Measurements from ENCODE around the gene AGBL5.

Gene AGBL5

DNA sequence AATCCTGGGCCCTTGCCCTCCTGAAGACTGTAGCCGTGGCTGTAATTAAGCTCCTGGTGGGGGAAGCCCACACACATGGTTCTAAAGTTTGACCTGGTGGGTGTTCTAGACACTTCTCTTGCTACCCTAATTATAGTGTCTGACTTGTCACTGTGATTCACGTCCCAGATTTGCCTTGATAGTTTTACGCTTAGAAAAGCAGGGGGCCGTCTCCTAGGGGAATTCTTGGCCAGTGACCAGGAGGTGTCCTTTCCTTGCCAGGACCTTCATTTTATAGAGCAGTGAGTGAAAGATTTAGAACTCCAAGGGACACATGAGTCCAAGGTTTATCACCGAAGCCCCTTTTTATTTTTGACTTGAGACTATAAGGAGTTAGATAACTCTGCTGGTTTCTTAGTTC is 9.7 kb upstream of the AGBL5 start:
- Histone ChIP-seq H3K27ac (replicated peaks) (no peak overlapping the region), H3K27me3 (ENCODE audit: insufficient read depth, poor library complexity, severe bottlenecking) (no peaks in the 10 kb centered on the region), H3K4me3 (replicated peaks; ENCODE audit: insufficient read depth, low read length) (no peak overlapping the region)
- no peak for DNase-seq (ENCODE audit: low read depth in 1 of 2, low spot score in 1 of 2)
- TF ChIP-seq SPI1 (IDR thresholded peaks at IDR 0.05; ENCODE audit: borderline replicate concordance, low read depth): no peak
- TF ChIP-seq, protein P1, sequence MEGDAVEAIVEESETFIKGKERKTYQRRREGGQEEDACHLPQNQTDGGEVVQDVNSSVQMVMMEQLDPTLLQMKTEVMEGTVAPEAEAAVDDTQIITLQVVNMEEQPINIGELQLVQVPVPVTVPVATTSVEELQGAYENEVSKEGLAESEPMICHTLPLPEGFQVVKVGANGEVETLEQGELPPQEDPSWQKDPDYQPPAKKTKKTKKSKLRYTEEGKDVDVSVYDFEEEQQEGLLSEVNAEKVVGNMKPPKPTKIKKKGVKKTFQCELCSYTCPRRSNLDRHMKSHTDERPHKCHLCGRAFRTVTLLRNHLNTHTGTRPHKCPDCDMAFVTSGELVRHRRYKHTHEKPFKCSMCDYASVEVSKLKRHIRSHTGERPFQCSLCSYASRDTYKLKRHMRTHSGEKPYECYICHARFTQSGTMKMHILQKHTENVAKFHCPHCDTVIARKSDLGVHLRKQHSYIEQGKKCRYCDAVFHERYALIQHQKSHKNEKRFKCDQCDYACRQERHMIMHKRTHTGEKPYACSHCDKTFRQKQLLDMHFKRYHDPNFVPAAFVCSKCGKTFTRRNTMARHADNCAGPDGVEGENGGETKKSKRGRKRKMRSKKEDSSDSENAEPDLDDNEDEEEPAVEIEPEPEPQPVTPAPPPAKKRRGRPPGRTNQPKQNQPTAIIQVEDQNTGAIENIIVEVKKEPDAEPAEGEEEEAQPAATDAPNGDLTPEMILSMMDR (IDR thresholded peaks at IDR 0.05; ENCODE audit: insufficient read depth, low read length): no peak
- no peak for TF ChIP-seq POLR2AphosphoS5 (IDR thresholded peaks at IDR 0.05; ENCODE audit: low read depth)
- no peak for TF ChIP-seq GABPA (IDR thresholded peaks at IDR 0.05; ENCODE audit: low read depth)
- TF ChIP-seq, protein P2, sequence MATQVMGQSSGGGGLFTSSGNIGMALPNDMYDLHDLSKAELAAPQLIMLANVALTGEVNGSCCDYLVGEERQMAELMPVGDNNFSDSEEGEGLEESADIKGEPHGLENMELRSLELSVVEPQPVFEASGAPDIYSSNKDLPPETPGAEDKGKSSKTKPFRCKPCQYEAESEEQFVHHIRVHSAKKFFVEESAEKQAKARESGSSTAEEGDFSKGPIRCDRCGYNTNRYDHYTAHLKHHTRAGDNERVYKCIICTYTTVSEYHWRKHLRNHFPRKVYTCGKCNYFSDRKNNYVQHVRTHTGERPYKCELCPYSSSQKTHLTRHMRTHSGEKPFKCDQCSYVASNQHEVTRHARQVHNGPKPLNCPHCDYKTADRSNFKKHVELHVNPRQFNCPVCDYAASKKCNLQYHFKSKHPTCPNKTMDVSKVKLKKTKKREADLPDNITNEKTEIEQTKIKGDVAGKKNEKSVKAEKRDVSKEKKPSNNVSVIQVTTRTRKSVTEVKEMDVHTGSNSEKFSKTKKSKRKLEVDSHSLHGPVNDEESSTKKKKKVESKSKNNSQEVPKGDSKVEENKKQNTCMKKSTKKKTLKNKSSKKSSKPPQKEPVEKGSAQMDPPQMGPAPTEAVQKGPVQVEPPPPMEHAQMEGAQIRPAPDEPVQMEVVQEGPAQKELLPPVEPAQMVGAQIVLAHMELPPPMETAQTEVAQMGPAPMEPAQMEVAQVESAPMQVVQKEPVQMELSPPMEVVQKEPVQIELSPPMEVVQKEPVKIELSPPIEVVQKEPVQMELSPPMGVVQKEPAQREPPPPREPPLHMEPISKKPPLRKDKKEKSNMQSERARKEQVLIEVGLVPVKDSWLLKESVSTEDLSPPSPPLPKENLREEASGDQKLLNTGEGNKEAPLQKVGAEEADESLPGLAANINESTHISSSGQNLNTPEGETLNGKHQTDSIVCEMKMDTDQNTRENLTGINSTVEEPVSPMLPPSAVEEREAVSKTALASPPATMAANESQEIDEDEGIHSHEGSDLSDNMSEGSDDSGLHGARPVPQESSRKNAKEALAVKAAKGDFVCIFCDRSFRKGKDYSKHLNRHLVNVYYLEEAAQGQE (IDR thresholded peaks at IDR 0.05; ENCODE audit: insufficient replicate concordance, low read depth): no peak

DNA sequence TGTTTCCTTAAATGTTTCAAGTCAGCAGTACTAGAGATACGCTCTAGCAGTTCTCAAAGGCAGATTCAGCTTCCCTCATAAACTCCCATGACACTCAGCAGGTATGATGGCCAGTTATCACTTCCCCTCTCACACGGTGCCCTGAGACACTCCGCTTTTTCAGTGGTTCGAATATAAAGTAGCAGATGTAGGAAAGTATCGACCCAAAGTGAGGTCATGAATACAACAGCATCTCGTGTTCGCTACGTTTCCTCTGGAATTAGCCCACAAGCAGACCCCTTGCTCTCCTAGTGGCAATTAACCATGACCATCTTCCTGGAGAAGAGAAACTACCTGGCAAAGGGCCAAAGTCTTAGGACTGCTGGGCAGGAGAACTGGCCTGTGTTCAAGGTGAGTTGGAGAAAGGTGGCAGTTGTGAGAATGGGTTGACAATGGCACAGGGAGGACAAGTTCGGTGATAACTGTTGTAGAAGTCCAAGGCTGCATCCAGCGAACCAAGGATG is 9.3 kb upstream of the AGBL5 start:
- no peak overlapping the region for H3K4me3 ChIP-seq (replicated peaks; ENCODE audit: insufficient read depth, low read length)
- no peak for TF ChIP-seq SPI1 (IDR thresholded peaks at IDR 0.05; ENCODE audit: borderline replicate concordance, low read depth)
- no peak for TF ChIP-seq GABPA (IDR thresholded peaks at IDR 0.05; ENCODE audit: low read depth)
- TF ChIP-seq, protein P1 (IDR thresholded peaks at IDR 0.05; ENCODE audit: insufficient read depth, low read length): no peak
- TF ChIP-seq, protein P2 (IDR thresholded peaks at IDR 0.05; ENCODE audit: insufficient replicate concordance, low read depth): no peak
- TF ChIP-seq POLR2AphosphoS5 (IDR thresholded peaks at IDR 0.05; ENCODE audit: low read depth): no peak
- DNase-seq (ENCODE audit: low read depth in 1 of 2, low spot score in 1 of 2): no peak
- no peak overlapping the region for H3K27ac ChIP-seq (replicated peaks)
- no peaks in the 10 kb centered on the region for H3K27me3 ChIP-seq (ENCODE audit: insufficient read depth, poor library complexity, severe bottlenecking)

DNA sequence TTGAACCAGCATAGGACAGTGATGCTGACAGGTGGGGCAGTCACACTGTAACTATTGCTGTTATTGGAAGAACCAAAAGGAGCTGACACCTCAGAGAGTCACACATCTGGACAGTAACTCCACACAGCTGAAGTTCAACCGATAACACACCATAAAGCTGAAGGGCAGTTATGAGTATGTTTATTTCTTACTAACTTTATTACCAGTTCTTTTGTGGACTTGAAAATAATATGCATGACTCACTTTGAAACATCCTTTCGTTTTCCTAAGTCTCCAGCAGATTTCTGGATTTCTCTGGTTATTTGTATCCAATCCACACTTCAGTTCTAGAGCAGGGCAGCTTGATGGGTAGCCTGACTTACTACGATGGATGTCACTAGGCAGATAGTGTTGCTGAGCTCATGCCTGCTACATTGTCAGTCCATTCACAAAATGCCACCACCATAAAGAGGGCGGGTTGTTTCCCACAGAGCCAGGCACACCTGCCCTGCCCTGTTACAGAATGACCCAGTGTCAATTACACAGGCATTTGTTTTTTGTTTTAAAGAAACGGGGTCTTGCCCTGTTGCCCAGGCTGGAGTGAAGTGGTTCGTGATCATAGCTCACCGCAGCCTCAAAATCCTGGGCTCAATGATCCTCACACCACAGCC is 8.4 kb upstream of the AGBL5 start:
- no peaks in the 10 kb centered on the region for H3K27me3 ChIP-seq (ENCODE audit: insufficient read depth, poor library complexity, severe bottlenecking)
- H3K27ac ChIP-seq (replicated peaks): no peak overlapping the region
- no peak; the same call in 1 of the 2 replicates for TF ChIP-seq POLR2AphosphoS5 (IDR thresholded peaks at IDR 0.05; ENCODE audit: low read depth)
- TF ChIP-seq, protein P1 (IDR thresholded peaks at IDR 0.05; ENCODE audit: insufficient read depth, low read length): no peak
- no peak for TF ChIP-seq GABPA (IDR thresholded peaks at IDR 0.05; ENCODE audit: low read depth)
- TF ChIP-seq, protein P2 (IDR thresholded peaks at IDR 0.05; ENCODE audit: insufficient replicate concordance, low read depth): no peak
- TF ChIP-seq SPI1 (IDR thresholded peaks at IDR 0.05; ENCODE audit: borderline replicate concordance, low read depth): no peak
- no peak overlapping the region for H3K4me3 ChIP-seq (replicated peaks; ENCODE audit: insufficient read depth, low read length)
- DNase-seq (ENCODE audit: low read depth in 1 of 2, low spot score in 1 of 2): no peak

Data from HL-60 (cell line).